Measurements from ENCODE around the gene NT5DC1. TPM values are rescaled to one million over a fixed set of nuclear protein-coding genes. Genes with fewer than 3 reads are reported as not detected.

NT5DC1 gene
- total RNA-seq, 2 donors from 2014 or later, result 49.2 to 55.8 TPM

DNA sequence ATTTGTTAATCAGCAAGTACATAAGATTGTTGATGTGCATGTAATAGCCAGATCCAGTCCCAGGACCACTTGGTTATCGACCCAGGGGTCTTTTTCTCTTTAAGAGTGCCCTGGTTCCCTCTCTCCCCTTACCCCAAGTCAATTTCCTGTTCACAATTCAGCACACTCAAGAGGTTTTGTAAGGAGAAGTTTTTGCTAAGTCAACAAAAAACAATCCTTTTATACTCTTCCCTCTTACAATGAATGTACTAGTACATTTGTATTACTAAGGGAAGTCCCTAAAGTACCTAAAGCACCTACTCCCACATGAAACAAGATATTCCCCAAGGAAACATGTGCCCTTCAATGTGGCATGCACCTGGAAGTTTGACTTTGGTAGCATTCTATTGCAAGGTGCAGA, 1.6 kb upstream of the NT5DC1 start:
- H3K36me3 Mint-ChIP-seq (ENCODE audit: insufficient read depth in 2 of 2), result peaks cover 2% of the 10 kb centered on the region in 2 donors
- H3K4me3 Mint-ChIP-seq, result no peak overlapping the region
- DNase-seq, result no peak
- no peak for ATAC-seq (replicated peaks in 1 of 2)
- H3K4me1 Mint-ChIP-seq (ENCODE audit: low read depth), result peaks cover 42% of the 10 kb centered on the region
- H3K27ac Mint-ChIP-seq, result no peak overlapping the region
- H3K9me3 Mint-ChIP-seq, result peaks cover 0 to 6% of the 10 kb centered on the region in 2 donors
- H3K27me3 Mint-ChIP-seq (ENCODE audit: low read depth), result peaks cover 5% of the 10 kb centered on the region

DNA sequence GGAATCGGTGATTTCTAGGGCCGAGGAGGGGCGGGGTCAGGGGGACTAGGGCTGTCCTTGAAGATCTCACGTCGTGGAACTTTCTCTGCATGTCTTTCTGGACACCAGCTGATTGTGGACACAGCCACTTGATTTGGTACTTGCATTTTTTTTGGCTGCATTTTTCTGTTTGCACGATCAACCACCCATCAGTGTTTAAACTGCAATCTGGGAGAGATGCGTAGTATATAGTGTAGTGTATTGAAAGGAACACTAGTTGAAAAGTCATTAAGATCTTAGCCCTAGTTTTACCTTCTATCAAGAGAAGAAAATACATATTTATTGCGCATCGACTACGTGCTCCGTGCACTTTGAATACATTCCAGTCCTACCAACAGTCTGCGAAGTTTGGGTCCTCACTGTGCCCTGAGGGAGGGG, 657 bp downstream of the NT5DC1 start:
- H3K4me3 Mint-ChIP-seq, result peak overlapping the region; percentile 69 to 94
- DNase-seq (no peak), ATAC-seq (replicated peaks in 1 of 2) (peak in 1 of 2 donors; percentile 0)
- H3K27me3 Mint-ChIP-seq (ENCODE audit: low read depth), result peaks cover 5% of the 10 kb centered on the region
- peaks cover 0 to 4% of the 10 kb centered on the region in 2 donors for H3K9me3 Mint-ChIP-seq
- H3K27ac Mint-ChIP-seq, result peak overlapping the region; percentile 33
- H3K4me1 Mint-ChIP-seq (ENCODE audit: low read depth), result peaks cover 64% of the 10 kb centered on the region
- peaks cover 0 to 2% of the 10 kb centered on the region in 2 donors for H3K36me3 Mint-ChIP-seq (ENCODE audit: insufficient read depth in 2 of 2)

DNA sequence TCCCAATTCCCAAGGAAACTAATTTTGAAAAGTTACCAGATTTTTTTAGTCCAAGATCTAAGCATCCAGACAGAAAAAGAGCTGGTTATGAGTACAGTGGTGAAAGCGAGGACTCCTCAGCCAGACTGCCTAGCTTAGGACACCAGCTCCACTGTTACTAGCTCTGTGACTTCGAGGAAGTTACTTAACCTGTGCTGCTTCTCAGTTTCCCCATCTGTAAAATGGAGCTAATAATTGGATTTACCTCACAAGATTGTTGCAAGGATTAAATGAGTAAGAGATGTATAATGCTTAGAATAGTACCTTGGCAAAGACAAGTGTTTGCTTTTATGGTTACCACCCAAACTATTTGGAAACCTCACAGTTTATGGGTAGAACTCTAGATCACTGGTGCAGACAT, 1.1 kb downstream of the NT5DC1 start:
- ATAC-seq (replicated peaks in 1 of 2), result no peak
- H3K9me3 Mint-ChIP-seq, result peaks cover 0 to under 1% of the 10 kb centered on the region in 2 donors
- H3K36me3 Mint-ChIP-seq (ENCODE audit: insufficient read depth in 2 of 2), result peaks cover 0 to under 1% of the 10 kb centered on the region in 2 donors
- H3K27me3 Mint-ChIP-seq (ENCODE audit: low read depth), result peaks cover 5% of the 10 kb centered on the region
- DNase-seq, result no peak
- peak overlapping the region; percentile 33 for H3K27ac Mint-ChIP-seq
- H3K4me3 Mint-ChIP-seq, result peak overlapping the region; percentile 69 to 94
- H3K4me1 Mint-ChIP-seq (ENCODE audit: low read depth), result peaks cover 69% of the 10 kb centered on the region

DNA sequence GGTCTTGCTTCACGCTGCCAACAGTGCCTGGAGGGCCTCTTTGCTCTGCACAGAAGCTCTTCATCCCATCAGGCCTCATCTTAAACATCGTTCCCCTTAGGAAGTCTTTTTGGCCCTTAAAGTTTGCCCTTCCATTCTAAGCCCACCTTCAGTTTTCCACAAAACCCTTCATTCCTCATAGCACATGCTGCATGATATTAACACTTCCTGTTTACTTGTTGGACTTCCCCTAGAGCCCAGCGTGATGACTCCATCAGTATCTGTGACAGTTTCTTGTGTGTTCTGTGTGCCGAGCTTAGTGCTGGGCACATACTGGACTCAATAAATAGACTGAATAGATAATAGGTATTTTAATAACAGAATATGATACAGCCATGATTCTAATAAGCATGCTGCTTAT, 2.2 kb downstream of the NT5DC1 start:
- Mint-ChIP-seq H3K27me3 (ENCODE audit: low read depth) (peaks cover 5% of the 10 kb centered on the region), H3K4me1 (ENCODE audit: low read depth) (peaks cover 73% of the 10 kb centered on the region), H3K4me3 (peak overlapping the region; percentile 69 to 94), H3K36me3 (ENCODE audit: insufficient read depth in 2 of 2) (no peaks in the 10 kb centered on the region), H3K9me3 (no peaks in the 10 kb centered on the region), H3K27ac (no peak overlapping the region)
- DNase-seq (no peak), ATAC-seq (replicated peaks in 1 of 2) (no peak)

DNA sequence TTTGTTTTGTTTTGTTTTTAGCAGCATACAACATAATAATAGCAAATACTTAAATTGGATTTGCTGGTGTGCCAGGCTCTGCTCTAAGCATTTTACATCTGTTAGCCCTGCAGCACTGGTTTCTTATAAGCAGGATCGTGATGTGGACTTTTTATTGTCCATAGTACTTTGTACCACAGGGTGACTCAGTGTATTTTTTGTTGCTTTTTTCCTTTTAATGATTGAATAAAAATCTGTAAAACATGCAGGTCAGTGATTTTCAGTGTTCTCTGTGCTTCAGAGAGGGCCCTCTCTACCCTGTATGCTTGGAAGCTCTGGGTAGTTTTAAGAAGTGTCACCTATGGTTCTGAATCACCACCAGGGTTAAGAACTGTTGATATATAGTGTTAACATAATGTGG, 4.0 kb downstream of the NT5DC1 start:
- Mint-ChIP-seq H3K9me3 (no peaks in the 10 kb centered on the region), H3K36me3 (ENCODE audit: insufficient read depth in 2 of 2) (peaks cover under 1 to 2% of the 10 kb centered on the region in 2 donors), H3K4me1 (ENCODE audit: low read depth) (peaks cover 76% of the 10 kb centered on the region), H3K4me3 (peak overlapping the region in 1 of 2 donors; percentile 2), H3K27ac (no peak overlapping the region), H3K27me3 (ENCODE audit: low read depth) (peaks cover 1% of the 10 kb centered on the region)
- DNase-seq (no peak), ATAC-seq (replicated peaks in 1 of 2) (no peak)

DNA sequence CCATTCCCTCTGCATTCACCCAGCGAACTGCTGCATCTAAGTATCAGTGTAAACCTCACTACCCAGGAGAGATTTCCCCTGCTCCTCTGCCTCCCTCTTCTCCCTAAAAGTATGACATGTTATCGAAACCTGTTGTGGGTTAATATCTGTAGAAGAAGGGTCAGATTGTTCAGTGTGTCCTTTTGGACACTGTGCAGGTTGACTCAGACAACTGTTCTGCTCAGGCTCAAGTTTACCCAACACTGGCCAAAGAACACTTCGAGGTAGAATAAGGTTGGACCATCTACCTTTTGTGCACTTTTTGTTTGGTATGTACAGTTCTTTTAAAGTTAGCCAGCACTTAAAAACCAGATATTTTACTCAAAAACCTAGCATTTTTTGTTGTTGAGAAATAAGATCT, 4.6 kb downstream of the NT5DC1 start:
- H3K36me3 Mint-ChIP-seq (ENCODE audit: insufficient read depth in 2 of 2), result peaks cover 3 to 4% of the 10 kb centered on the region in 2 donors
- no peaks in the 10 kb centered on the region for H3K9me3 Mint-ChIP-seq
- no peak for ATAC-seq (replicated peaks in 1 of 2)
- H3K27ac Mint-ChIP-seq, result no peak overlapping the region
- H3K27me3 Mint-ChIP-seq (ENCODE audit: low read depth), result no peaks in the 10 kb centered on the region
- DNase-seq, result no peak
- peak overlapping the region in 1 of 2 donors; percentile 15 for H3K4me3 Mint-ChIP-seq
- H3K4me1 Mint-ChIP-seq (ENCODE audit: low read depth), result peaks cover 70% of the 10 kb centered on the region

DNA sequence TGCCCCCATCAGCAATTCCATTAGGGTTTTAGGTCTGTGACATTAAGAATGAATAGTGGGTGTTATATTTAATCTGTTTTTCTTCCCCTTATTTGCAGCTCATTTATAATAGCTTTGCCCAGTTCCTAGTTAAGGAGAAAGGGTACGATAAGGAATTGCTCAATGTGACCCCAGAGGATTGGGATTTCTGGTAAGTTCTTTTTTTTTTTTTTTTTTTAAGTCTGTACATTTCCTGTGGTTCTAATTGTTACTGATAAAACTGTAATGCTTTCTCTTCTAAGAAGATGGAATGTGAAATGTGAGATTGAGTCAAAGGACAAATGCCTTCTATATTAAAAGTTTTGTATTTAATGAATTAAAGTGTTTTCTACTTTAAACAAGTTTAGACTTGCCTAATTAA, 5.5 kb downstream of the NT5DC1 start:
- Mint-ChIP-seq H3K4me3 (no peak overlapping the region), H3K36me3 (ENCODE audit: insufficient read depth in 2 of 2) (peaks cover 4 to 7% of the 10 kb centered on the region in 2 donors), H3K27ac (peak overlapping the region; percentile 38), H3K9me3 (no peaks in the 10 kb centered on the region), H3K27me3 (ENCODE audit: low read depth) (no peaks in the 10 kb centered on the region), H3K4me1 (ENCODE audit: low read depth) (peaks cover 68% of the 10 kb centered on the region)
- DNase-seq, result no peak
- ATAC-seq (replicated peaks in 1 of 2), result no peak

DNA sequence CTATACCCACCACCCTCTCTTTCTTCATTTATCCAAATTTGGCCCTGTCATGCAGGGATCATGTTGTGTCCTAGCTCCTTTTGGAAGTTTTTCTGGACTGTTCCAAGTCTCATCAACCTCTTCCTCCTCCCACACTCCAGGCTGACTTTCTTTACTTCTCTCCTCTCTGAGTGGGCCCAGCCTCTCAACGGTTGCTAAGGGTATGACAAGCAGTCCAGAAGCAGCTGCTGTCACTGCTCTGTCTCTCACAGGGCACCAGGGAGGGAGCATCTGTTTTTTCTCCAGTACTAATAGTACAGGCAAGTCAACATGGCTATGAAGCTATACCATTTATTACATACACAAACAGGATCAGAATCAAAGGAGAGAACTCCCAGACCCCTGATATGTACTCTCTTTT, 8.2 kb downstream of the NT5DC1 start:
- Mint-ChIP-seq H3K4me3 (no peak overlapping the region), H3K27ac (no peak overlapping the region), H3K4me1 (ENCODE audit: low read depth) (peaks cover 42% of the 10 kb centered on the region), H3K27me3 (ENCODE audit: low read depth) (no peaks in the 10 kb centered on the region), H3K36me3 (ENCODE audit: insufficient read depth in 2 of 2) (peaks cover 8 to 14% of the 10 kb centered on the region in 2 donors), H3K9me3 (no peaks in the 10 kb centered on the region)
- DNase-seq, result no peak
- no peak for ATAC-seq (replicated peaks in 1 of 2)

DNA sequence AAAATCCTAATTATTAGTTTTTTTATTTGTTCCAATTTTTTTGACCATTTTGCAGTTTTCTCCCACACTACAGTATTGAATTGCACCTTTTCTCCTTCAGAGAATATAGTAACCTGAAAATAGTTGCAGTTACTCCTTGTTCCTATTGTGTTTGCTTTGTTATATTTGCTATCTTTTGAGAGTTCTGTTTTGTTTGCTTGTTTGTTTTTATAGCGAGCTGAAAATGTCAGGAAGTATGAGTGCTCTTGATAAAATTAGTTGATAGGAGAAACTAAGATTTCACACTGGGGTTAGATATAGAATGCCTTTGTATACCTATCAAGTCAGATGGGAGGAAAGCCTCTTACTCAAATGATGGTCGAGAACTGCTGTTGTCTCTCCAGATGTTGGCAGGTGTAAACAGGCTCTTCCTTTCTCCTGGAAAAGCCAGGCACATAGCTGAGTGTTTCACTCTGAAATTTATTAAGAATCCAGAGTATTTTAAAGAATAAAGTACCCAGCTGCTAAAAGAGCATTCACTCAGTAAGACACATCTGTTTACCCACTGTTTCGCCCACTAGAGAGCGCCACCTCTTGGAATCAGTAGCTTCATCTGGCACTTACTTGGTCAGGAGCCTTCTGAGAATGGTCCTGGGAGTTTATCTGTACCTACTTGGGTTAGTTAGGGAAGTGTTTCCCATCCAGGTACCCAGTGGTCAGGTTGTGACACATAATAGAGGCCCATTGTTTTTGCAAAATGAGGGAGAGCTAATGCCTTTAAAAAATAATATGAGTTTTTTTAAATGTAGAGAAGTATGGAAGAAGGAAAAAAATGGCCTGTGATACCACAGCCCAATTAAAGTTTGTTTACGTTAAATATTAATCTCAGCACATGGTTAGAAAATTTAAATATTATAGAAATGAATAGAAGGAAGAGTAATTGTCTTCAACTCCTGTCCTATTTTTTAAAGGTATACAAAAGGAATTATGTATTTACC, 11.2 kb downstream of the NT5DC1 start:
- H3K36me3 Mint-ChIP-seq (ENCODE audit: insufficient read depth in 2 of 2), result peaks cover 8 to 14% of the 10 kb centered on the region in 2 donors
- H3K27me3 Mint-ChIP-seq (ENCODE audit: low read depth), result no peaks in the 10 kb centered on the region
- no peak overlapping the region for H3K4me3 Mint-ChIP-seq
- ATAC-seq (replicated peaks in 1 of 2) (peak in 1 of 2 donors; percentile 49), DNase-seq (peak; percentile 23 to 30)
- H3K27ac Mint-ChIP-seq, result peak overlapping the region; percentile 13
- H3K4me1 Mint-ChIP-seq (ENCODE audit: low read depth), result peaks cover 12% of the 10 kb centered on the region
- H3K9me3 Mint-ChIP-seq, result no peaks in the 10 kb centered on the region

DNA sequence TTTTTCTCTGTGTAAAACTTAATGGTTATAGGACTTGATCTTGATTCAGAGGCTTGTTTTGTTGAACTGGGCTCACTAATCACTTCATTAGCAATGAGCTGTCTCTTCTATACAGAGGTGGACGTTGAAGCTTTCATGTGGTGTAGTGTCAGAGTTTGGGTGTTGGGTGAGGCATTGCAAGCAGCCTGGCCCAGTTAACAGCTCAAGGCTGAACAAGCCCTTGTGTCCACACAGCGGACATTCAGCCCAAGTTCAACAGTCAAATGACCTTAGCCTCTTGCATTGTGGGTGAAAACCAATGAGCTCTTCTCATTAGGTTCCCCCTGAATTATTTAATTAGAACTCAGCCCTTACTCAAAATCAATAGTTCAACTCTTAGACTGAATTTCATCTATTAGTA, 12.7 kb downstream of the NT5DC1 start:
- H3K9me3 Mint-ChIP-seq, result no peaks in the 10 kb centered on the region
- peaks cover 8 to 14% of the 10 kb centered on the region in 2 donors for H3K36me3 Mint-ChIP-seq (ENCODE audit: insufficient read depth in 2 of 2)
- peaks cover 9% of the 10 kb centered on the region for H3K4me1 Mint-ChIP-seq (ENCODE audit: low read depth)
- ATAC-seq (replicated peaks in 1 of 2), result no peak
- H3K27me3 Mint-ChIP-seq (ENCODE audit: low read depth), result no peaks in the 10 kb centered on the region
- H3K27ac Mint-ChIP-seq, result no peak overlapping the region
- H3K4me3 Mint-ChIP-seq, result no peak overlapping the region
- DNase-seq, result no peak

DNA sequence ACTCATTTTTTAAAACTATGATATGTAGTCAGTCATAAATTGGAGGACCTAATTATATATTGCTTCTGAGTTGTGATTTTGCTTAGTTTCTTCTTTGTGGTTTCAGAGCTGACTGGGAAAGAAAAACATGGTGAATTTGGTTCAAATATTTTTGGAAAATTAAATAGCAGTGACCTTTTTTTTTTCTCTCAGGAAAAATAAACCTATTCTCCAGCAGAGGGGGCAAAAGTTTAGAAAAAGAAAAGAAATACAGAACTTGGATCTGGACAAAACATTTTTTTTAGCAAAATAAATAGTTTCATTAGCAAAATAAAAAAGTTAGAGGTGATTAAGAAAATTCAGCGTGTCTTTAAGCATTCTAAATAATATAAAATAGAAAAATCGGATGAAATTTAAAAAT, 15.1 kb downstream of the NT5DC1 start:
- no peak for DNase-seq
- no peak for ATAC-seq (replicated peaks in 1 of 2)
- Mint-ChIP-seq H3K4me1 (ENCODE audit: low read depth) (no peaks in the 10 kb centered on the region), H3K27me3 (ENCODE audit: low read depth) (no peaks in the 10 kb centered on the region), H3K9me3 (no peaks in the 10 kb centered on the region), H3K36me3 (ENCODE audit: insufficient read depth in 2 of 2) (peaks cover 3 to 10% of the 10 kb centered on the region in 2 donors), H3K4me3 (no peak overlapping the region), H3K27ac (no peak overlapping the region)

DNA sequence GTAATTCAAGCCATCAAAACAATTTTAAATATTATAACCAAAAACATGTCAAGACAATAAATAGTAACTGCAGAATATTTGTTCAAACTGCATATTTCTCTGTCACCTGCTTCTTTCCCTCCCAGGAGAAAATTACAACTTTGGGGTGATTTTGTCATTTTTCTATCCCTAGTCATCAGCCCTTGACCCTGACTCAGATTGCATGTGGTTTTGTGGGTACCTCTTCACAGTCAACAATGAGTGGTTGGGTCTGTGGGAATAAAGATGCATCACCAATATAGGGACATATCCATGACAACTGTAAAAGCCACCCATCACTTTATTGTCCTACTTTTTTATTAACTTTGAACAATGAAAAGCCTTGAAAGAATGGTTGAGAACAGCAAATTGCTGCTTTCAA, 18.0 kb downstream of the NT5DC1 start:
- H3K27ac Mint-ChIP-seq, result no peak overlapping the region
- H3K4me3 Mint-ChIP-seq, result no peak overlapping the region
- H3K9me3 Mint-ChIP-seq, result no peaks in the 10 kb centered on the region
- ATAC-seq (replicated peaks in 1 of 2) (peak; percentile 71 to 80), DNase-seq (no peak)
- no peaks in the 10 kb centered on the region for H3K27me3 Mint-ChIP-seq (ENCODE audit: low read depth)
- H3K4me1 Mint-ChIP-seq (ENCODE audit: low read depth), result no peaks in the 10 kb centered on the region
- H3K36me3 Mint-ChIP-seq (ENCODE audit: insufficient read depth in 2 of 2), result peaks cover 0 to 8% of the 10 kb centered on the region in 2 donors

DNA sequence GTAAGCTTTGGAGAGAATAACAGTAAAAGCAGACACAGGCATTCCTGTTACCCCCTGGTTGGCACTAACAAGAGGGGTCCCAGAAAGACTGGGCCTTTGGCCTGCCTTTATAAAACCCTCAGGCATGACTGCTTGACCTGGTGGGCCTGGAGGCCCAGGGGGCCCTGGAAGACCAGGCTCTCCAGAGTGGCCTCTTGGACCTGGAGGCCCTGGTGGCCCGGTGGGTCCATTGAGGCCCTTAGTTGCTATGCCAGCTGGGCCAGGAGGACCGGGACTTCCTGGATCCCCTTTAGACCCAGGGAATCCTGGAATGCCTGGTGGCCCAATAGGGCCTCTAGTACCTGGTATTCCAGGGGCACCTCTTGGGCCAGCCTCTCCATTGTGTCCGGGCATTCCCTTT, 19.8 kb downstream of the NT5DC1 start:
- Mint-ChIP-seq H3K4me1 (ENCODE audit: low read depth) (no peaks in the 10 kb centered on the region), H3K9me3 (no peaks in the 10 kb centered on the region), H3K27me3 (ENCODE audit: low read depth) (no peaks in the 10 kb centered on the region), H3K36me3 (ENCODE audit: insufficient read depth in 2 of 2) (peaks cover 0 to 8% of the 10 kb centered on the region in 2 donors), H3K4me3 (no peak overlapping the region), H3K27ac (no peak overlapping the region)
- DNase-seq (no peak), ATAC-seq (replicated peaks in 1 of 2) (no peak)

All from activated T-cell treated with anti-CD3 and anti-CD28 coated beads, Interleukin-2, amount 50 U/mL, for 72 hours (primary cell).